GM18868 (cell line): Measurements from ENCODE around the gene CDH22.

Source experiments
- ATAC-seq: cut with Tn5 transposase; IDR thresholded peaks from one replicate; pipeline ENCODE4 v1.9.1; 2021; ENCODE audit warnings: mild to moderate bottlenecking, moderate library complexity; ENCODE audit not compliant: unreplicated experiment

The CDH22 gene

GRCh38 chr20:46324379-46324778 lies 16.1 kb upstream of the CDH22 start:
- ATAC-seq, result no peak

GRCh38 chr20:46323557-46323956 lies 15.3 kb upstream of the CDH22 start:
- ATAC-seq, result no peak

- no peak for ATAC-seq
Observed at GRCh38 chr20:46322641-46323040, 14.3 kb upstream of the CDH22 start.

- ATAC-seq, result no peak
Observed at GRCh38 chr20:46317685-46318177, 9.4 kb upstream of the CDH22 start.

- ATAC-seq, result no peak
Observed at GRCh38 chr20:46316984-46317684, 8.8 kb upstream of the CDH22 start.

- ATAC-seq, result no peak
Observed at GRCh38 chr20:46315311-46315710, 7.0 kb upstream of the CDH22 start.

GRCh38 chr20:46312945-46313861 lies 4.9 kb upstream of the CDH22 start:
- ATAC-seq, result no peak

- ATAC-seq, result no peak
Observed at GRCh38 chr20:46312075-46312944, 4.0 kb upstream of the CDH22 start.

GRCh38 chr20:46311719-46312074 lies 3.4 kb upstream of the CDH22 start:
- ATAC-seq, result no peak

- no peak for ATAC-seq
Observed at GRCh38 chr20:46311039-46311650, 2.8 kb upstream of the CDH22 start.

- ATAC-seq, result no peak
Observed at GRCh38 chr20:46309945-46310344, 1.6 kb upstream of the CDH22 start.

GRCh38 chr20:46307999-46308257 lies 370 bp downstream of the CDH22 start:
- ATAC-seq, result no peak

GRCh38 chr20:46307139-46307998 lies 929 bp downstream of the CDH22 start:
- peak; percentile 65 for ATAC-seq

- ATAC-seq, result no peak
Observed at GRCh38 chr20:46306743-46307138, 1.6 kb downstream of the CDH22 start.

- ATAC-seq, result no peak
Observed at GRCh38 chr20:46305973-46306360, 2.3 kb downstream of the CDH22 start.

GRCh38 chr20:46305331-46305972 lies 2.8 kb downstream of the CDH22 start:
- no peak for ATAC-seq

GRCh38 chr20:46304852-46305251 lies 3.4 kb downstream of the CDH22 start:
- no peak for ATAC-seq

GRCh38 chr20:46304361-46304760 lies 3.9 kb downstream of the CDH22 start:
- no peak for ATAC-seq

- ATAC-seq, result no peak
Observed at GRCh38 chr20:46303176-46303956, 4.9 kb downstream of the CDH22 start.
